ENCODE results near the gene PI3.

Gene PI3

DNA sequence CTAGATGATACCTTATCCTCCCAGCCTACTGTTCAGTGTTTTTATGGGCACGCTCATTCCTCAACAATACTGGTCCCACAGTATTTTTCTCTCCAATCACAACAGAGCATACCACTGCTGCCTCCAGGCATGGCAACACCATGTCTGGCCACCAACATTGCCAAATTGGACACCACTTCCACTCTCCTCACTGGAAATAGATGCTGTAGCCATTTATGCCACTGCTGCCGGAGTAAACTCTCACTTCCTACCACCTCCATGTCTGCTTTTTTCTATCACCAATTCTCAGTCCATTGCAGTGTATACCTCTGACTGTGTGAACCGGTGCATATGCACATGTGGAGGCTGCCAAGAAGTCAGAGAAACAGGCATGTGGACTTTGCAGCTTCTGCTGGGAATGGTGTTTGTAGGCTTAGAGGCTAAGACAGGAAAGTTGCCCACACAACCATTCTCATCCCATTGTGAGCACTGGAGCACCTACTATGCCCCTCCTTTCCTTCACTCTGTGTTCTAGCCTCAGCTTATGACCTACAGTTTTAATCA, 14.4 kb downstream of the PI3 start:
- DNase-seq = no peak

GRCh38 chr20:45189861-45190260, 15.2 kb downstream of the PI3 start:
- DNase-seq = no peak

- no peak for DNase-seq
Measured at GRCh38 chr20:45191926-45192325, 17.2 kb downstream of the PI3 start.

DNA sequence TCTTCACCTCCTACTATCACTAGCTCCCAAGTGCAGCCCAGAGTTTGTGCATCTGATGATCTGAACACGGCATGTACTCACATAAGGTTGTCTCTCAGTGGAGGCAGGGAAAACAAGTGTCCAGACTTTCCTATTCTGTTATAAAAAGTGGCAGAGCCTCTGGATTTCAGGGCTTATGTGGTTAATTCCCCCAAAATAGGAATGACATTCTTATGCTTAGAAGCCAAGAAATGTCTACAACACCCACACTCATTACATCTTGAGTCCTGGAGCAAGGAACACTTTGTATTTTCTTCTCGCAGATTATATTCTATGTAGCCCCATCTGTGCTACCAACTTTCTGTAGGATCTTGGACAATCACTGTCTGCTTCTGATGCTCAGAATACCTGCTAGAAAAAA, 18.6 kb downstream of the PI3 start:
- DNase-seq = no peak

GRCh38 chr20:45206725-45207124, 32.0 kb downstream of the PI3 start, which contains the start of gene SEMG1:
SEMG1 (plus strand) TSS chr20:45207033; CDS start chr20:45207054, 21 bp downstream.
- DNase-seq = no peak

- no peak for DNase-seq
Measured at GRCh38 chr20:45209924-45210323, 35.2 kb downstream of the PI3 start.

DNA sequence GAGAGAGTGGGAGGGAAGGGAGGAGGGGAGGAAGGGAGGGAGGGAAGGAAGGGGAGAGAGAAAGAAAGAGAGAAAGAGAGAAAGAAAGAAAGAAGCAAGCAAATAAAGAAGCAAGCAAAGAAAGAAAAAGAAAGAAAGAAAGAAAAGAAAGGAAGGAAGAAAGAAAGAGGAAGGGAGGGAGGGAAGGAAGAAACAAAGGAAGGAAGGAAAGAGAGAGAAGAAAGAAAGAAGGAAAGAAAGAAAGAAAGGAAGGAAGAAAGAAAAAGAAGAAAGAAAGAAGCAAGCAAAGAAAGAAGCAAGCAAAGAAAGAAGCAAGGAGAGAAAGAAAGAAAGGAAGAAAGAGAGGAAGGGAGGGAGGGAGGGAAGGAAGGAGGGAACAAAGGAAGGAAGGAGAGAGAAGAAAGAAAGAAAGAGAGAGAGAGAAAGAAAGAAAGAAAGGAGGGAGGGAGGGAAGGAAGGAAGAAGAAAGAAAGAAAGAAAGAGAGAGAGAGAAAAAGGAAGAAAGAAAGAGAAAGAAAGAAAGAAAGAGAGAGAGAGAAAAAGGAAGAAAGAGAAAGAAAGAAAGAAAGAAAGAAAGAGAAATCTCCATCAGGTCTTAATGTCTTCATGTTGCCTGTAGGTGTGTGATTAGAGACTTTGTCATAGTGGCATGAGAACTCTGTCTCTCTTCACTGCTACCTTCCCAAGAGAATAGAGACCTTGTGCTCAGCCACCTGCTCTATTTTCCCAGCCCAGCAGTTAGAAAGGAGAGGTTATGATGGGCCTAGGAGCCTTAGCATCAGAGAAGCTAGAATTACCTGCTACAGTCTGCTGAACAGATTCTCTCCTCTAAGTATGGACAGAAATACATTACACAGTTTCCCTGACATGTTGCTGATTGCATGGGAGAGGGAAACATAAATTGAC, 37.1 kb downstream of the PI3 start:
- no peak for DNase-seq

- no peak for DNase-seq
Measured at GRCh38 chr20:45212836-45213235, 38.1 kb downstream of the PI3 start.

DNA sequence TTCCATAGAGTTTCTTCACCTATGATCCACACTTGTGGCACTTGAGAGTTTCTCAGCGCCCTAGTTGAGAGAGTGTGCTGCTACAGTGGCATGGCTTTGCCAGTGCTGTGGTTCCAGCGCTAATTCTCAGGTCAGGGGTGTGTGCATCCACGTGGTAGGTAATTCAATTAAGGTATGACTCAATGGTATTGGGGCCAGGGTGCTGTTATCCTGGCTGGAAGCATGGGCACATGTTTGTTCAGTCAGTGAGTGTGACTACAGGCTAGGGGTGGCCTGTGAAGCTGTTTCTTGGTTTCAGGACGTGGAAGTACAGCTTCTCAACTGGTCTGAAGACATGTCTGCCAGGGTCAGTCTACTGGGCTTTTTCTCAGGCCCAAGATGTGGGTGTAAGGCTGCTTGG, 43.4 kb downstream of the PI3 start:
- DNase-seq = no peak

- DNase-seq = no peak
Measured at GRCh38 chr20:45218636-45219035, 43.9 kb downstream of the PI3 start.

DNA sequence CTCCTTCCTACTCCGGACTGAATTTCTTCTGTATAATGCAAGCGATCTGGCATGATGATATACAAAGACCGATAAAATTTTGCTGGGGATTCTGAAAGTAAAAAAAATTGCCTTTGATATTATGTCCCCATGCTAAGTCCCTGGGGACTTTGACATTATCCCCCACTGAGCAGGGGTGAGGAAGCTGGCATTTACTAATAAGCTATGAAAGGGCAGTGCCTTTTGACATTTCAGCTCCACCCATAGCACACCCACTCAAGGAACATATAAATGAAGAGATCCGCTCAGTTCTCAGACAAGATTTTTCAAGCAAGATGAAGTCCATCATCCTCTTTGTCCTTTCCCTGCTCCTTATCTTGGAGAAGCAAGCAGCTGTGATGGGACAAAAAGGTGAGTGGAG, 46.4 kb downstream of the PI3 start, which contains the start of gene SEMG2:
Gene SEMG2, plus strand, starts transcription at position 298 of the 400 bp plus-strand sequence. Its CDS starts 17 bp downstream, at position 315.
- DNase-seq = no peak

GRCh38 chr20:45223136-45223535, 48.4 kb downstream of the PI3 start:
- no peak for DNase-seq

Data from stimulated activated naive CD4-positive, alpha-beta T cell treated with Interleukin-2 at 50 U/mL for 16 hours (primary cell).